Mesenchymal stem cell (in vitro differentiated cells and primary cell): ENCODE measurements around the gene UGT3A2.
"Not testable (repeated sequence)": the region's sequence is repeated elsewhere in the genome, so short reads cannot be mapped to it uniquely, and the experiment has no call there.

Source experiments
- DNase-seq: peaks from one replicate; pipeline ENCODE4 v3.0.0-alpha.2; 2013
- H2AFZ ChIP-seq: one replicate; pipeline ENCODE4 v1.6.1; 2013; ENCODE audit warnings: low read depth, mild to moderate bottlenecking, control low read depth, inconsistent platforms, low read length, moderate library complexity
- H2AK5ac ChIP-seq: 2 replicates; pipeline ENCODE4 v1.6.1; 2013; ENCODE audit warnings: low read length, moderate library complexity, mild to moderate bottlenecking, inconsistent platforms; ENCODE audit not compliant: severe bottlenecking
- H2BK120ac ChIP-seq: one replicate; pipeline ENCODE4 v1.6.1; 2013; ENCODE audit warnings: low read depth, mild to moderate bottlenecking, inconsistent platforms, low read length, moderate library complexity
- H2BK12ac ChIP-seq, 2 experiments: one replicate each; pipeline ENCODE4 v1.6.1; 2013; ENCODE audit warnings: inconsistent platforms in 2 of 2, low read length in 2 of 2, mild to moderate bottlenecking in 2 of 2, moderate library complexity in 2 of 2, control low read depth in 1 of 2
- H2BK15ac ChIP-seq: one replicate; pipeline ENCODE4 v1.6.1; 2013; ENCODE audit warnings: mild to moderate bottlenecking, low read depth, inconsistent platforms; ENCODE audit not compliant: poor library complexity, severe bottlenecking
- H2BK5ac ChIP-seq: 2 replicates; pipeline ENCODE4 v1.6.1; 2013; ENCODE audit warnings: low read depth, mild to moderate bottlenecking, low read length, control low read depth, inconsistent platforms; ENCODE audit not compliant: poor library complexity, severe bottlenecking
- H3K14ac ChIP-seq, 2 experiments: one replicate each; pipeline ENCODE4 v1.6.1; 2013; ENCODE audit warnings: inconsistent platforms in 2 of 2, low read length in 2 of 2, control low read depth in 1 of 2, mild to moderate bottlenecking in 1 of 2, moderate library complexity in 1 of 2
- H3K18ac ChIP-seq, 2 experiments: one replicate each; pipeline ENCODE4 v1.6.1; 2013; ENCODE audit warnings: inconsistent platforms in 2 of 2, low read length in 2 of 2, control low read depth in 1 of 2, low read depth in 1 of 2, mild to moderate bottlenecking in 1 of 2
- H3K23ac ChIP-seq, 2 experiments: one replicate each; pipeline ENCODE4 v1.6.1; 2013; ENCODE audit warnings: inconsistent platforms in 2 of 2, low read length in 2 of 2, mild to moderate bottlenecking in 2 of 2, moderate library complexity in 2 of 2, control low read depth in 1 of 2
- H3K27ac ChIP-seq: 2 replicates; pipeline ENCODE4 v1.5.1; 2013; ENCODE audit warnings: mild to moderate bottlenecking, moderate library complexity, low read length, control low read depth, inconsistent platforms; ENCODE audit not compliant: poor library complexity, severe bottlenecking
- H3K27me3 ChIP-seq, 2 experiments: 2 replicates each; pipeline versions ENCODE4 v1.6.1 to v1.7.0; 2013; ENCODE audit warnings: low read length in 2 of 2, mild to moderate bottlenecking in 2 of 2, moderate library complexity in 2 of 2, control low read depth in 1 of 2, inconsistent platforms in 1 of 2; ENCODE audit not compliant: control insufficient read depth in 1 of 2, insufficient read depth in 1 of 2
- H3K36me3 ChIP-seq, 2 experiments: 2 replicates each; pipeline versions ENCODE4 v1.6.1 to v1.7.0; 2013; ENCODE audit warnings: low read length in 2 of 2, control low read depth in 1 of 2, inconsistent platforms in 1 of 2, low read depth in 1 of 2, mild to moderate bottlenecking in 1 of 2; ENCODE audit not compliant: insufficient read depth in 2 of 2, control insufficient read depth in 1 of 2
- H3K4ac ChIP-seq, 2 experiments: one replicate each; pipeline ENCODE4 v1.6.1; 2013; ENCODE audit warnings: inconsistent platforms in 2 of 2, low read length in 2 of 2, mild to moderate bottlenecking in 2 of 2, moderate library complexity in 2 of 2, control low read depth in 1 of 2, low read depth in 1 of 2
- H3K4me1 ChIP-seq: 2 replicates; pipeline ENCODE4 v1.6.1; 2013; ENCODE audit warnings: low read depth, low read length, control low read depth; ENCODE audit not compliant: control insufficient read depth, insufficient read depth
- H3K4me2 ChIP-seq: 2 replicates; pipeline ENCODE4 v1.6.1; 2013; ENCODE audit warnings: low read length, mild to moderate bottlenecking, inconsistent platforms; ENCODE audit not compliant: poor library complexity, severe bottlenecking
- H3K4me3 ChIP-seq, 2 experiments: 2 replicates each; pipeline versions ENCODE4 v1.5.1 to v1.7.0; 2013; ENCODE audit warnings: low read length in 2 of 2, mild to moderate bottlenecking in 2 of 2, control low read depth in 1 of 2, low read depth in 1 of 2; ENCODE audit not compliant: insufficient read depth in 1 of 2
- H3K79me1 ChIP-seq: replicated peaks from 2 replicates; pipeline ENCODE4 v1.6.1; 2013; ENCODE audit warnings: mild to moderate bottlenecking, control low read depth, low read length, inconsistent platforms; ENCODE audit not compliant: poor library complexity, severe bottlenecking
- H3K9ac ChIP-seq: 2 replicates; pipeline ENCODE4 v1.7.0; 2013; ENCODE audit warnings: mild to moderate bottlenecking, low read length, moderate library complexity
- H3K9me3 ChIP-seq: 2 replicates; pipeline ENCODE4 v1.7.0; 2013; ENCODE audit warnings: mild to moderate bottlenecking, low read length; ENCODE audit not compliant: control insufficient read depth
- H4K8ac ChIP-seq: one replicate; pipeline ENCODE4 v1.6.1; 2013; ENCODE audit warnings: inconsistent platforms, mild to moderate bottlenecking, low read length, moderate library complexity
- H4K91ac ChIP-seq: one replicate; pipeline ENCODE4 v1.6.1; 2013; ENCODE audit warnings: mild to moderate bottlenecking, low read length, inconsistent platforms
- WGBS: methylation state at CpG from one replicate; pipeline ENCODE4 v1.1.7; 2013; ENCODE audit warnings: mixed read lengths; 5-methylcytosine and 5-hydroxymethylcytosine counted together

UGT3A2 gene

DNA sequence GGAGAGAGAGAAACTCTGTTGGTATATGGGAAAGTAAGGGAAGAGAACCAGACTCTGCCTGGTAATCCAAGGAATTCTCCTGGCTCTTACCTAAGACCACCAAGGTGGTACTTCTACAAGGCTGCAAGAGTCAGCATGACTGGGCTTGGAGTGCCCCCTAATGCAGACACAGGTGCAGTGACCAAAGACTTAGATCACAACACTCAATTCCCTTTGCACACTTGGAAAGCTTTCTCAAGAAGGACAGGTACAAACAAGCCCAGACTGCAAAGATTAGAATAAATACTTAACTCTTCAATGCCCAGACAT is 25.2 kb downstream of the UGT3A2 start:
- DNase-seq = no peak
- no peak overlapping the region for H3K4me3 ChIP-seq
- no peak overlapping the region for H3K27ac ChIP-seq
- no peak overlapping the region for H3K14ac ChIP-seq
- H4K8ac ChIP-seq = no peak overlapping the region
- no peak overlapping the region for H3K9ac ChIP-seq
- H3K4me1 ChIP-seq = no peaks in the 10 kb centered on the region
- no peak overlapping the region for H2BK15ac ChIP-seq
- H3K9me3 ChIP-seq = no peaks in the 10 kb centered on the region
- H3K36me3 ChIP-seq = no peaks in the 10 kb centered on the region
- no peak overlapping the region for H4K91ac ChIP-seq
- no peak overlapping the region for H3K18ac ChIP-seq
- no peak overlapping the region for H2BK5ac ChIP-seq
- no peak overlapping the region for H2AK5ac ChIP-seq
- H2AFZ ChIP-seq = no peak overlapping the region
- no peak overlapping the region for H2BK120ac ChIP-seq
- H3K79me1 ChIP-seq = no peaks in the 10 kb centered on the region
- no peak overlapping the region for H2BK12ac ChIP-seq
- H3K4ac ChIP-seq = no peak overlapping the region
- H3K27me3 ChIP-seq = peaks cover 0 to 22% of the 10 kb centered on the region in 2 experiments
- H3K23ac ChIP-seq = no peak overlapping the region
- H3K4me2 ChIP-seq = no peak overlapping the region

DNA sequence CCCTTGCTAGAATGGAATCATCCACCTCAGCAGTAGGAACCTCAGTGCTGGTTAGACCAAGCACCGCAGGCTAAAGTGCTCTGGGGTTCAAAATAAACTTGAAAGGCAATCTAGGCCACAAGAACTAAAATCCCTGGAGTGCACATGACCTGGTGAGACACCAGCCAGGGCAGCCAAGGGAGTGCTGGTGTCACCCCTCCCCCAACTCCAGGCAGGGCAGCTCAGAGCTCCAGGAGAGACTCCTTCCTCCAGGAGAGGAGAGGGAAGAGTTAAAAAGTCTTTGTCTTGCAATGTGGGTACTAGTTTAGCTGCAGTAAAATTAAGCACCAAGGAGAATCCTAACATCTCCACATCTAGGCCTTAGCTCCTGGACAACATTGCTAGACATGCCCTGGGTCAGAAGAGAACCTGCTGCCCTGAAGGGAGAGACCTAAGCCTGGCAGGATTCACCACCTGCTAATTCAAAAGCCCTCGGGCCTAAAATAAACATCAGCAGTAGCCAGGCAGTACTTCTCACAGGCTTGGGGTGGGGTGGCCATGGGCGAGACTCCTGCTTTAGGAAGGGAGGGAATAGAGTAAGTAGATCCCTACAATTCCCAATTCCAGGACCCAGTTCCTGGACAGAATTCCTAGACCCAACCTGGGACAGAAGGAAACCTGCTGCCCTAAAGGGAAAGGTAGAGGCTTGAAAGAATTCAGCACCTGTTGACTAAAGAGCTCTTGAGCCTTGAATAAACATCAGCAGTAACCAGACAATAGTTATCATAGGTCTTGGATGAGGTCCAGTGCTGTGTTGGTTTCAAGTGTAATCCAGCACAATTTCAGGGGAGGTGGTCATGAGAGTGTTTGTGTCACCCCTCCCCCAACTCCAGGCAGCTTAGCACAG is 25.8 kb downstream of the UGT3A2 start:
- Histone ChIP-seq H4K91ac (no peak overlapping the region), H3K27me3 (peaks cover 0 to 22% of the 10 kb centered on the region in 2 experiments), H3K9me3 (no peaks in the 10 kb centered on the region), H3K9ac (no peak overlapping the region), H2BK12ac (no peak overlapping the region), H3K4ac (no peak overlapping the region), H3K27ac (no peak overlapping the region), H3K23ac (no peak overlapping the region), H3K18ac (no peak overlapping the region), H2BK120ac (no peak overlapping the region), H2AK5ac (no peak overlapping the region), H4K8ac (no peak overlapping the region), H3K79me1 (no peaks in the 10 kb centered on the region), H2BK15ac (no peak overlapping the region), H3K14ac (no peak overlapping the region), H2BK5ac (no peak overlapping the region), H3K36me3 (no peaks in the 10 kb centered on the region), H2AFZ (no peak overlapping the region), H3K4me1 (no peaks in the 10 kb centered on the region), H3K4me2 (no peak overlapping the region), H3K4me3 (no peak overlapping the region)
- WGBS = 74% methylated on average over 1 of the region's 3 CpGs
- DNase-seq = no peak

DNA sequence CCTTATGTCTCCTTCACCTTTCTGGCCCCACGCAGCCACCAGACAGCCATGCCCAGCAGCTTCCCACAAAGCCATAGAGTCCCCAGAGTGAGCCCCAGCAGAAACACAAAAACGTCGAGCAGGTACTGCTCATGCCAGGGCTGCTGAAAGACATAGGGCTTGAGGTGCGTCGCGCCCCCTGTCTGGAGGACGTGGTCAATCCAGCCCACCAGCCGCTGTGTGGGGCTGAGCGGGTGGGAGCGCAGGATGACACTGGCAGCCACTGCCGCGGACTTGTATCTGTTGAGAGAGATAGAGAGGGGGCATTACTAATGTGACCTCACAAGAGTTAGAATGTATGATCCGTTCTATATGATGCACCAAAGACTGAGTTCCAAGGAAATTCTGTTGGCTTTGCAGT is 31.0 kb downstream of the UGT3A2 start:
- Histone ChIP-seq H3K18ac (no peak overlapping the region), H3K4me3 (no peak overlapping the region), H3K9me3 (no peaks in the 10 kb centered on the region), H3K4me2 (no peak overlapping the region), H2AK5ac (no peak overlapping the region), H4K91ac (no peak overlapping the region), H3K9ac (no peak overlapping the region), H3K23ac (no peak overlapping the region), H3K27ac (no peak overlapping the region), H3K27me3 (peaks cover 0 to 22% of the 10 kb centered on the region in 2 experiments), H2BK15ac (no peak overlapping the region), H2BK120ac (no peak overlapping the region), H3K14ac (no peak overlapping the region), H2BK5ac (no peak overlapping the region), H4K8ac (no peak overlapping the region), H2AFZ (no peak overlapping the region), H3K79me1 (no peaks in the 10 kb centered on the region), H2BK12ac (no peak overlapping the region), H3K36me3 (no peaks in the 10 kb centered on the region), H3K4ac (no peak overlapping the region), H3K4me1 (no peaks in the 10 kb centered on the region)
- DNase-seq = no peak
- WGBS = 90% methylated on average over 13 of the region's 13 CpGs

DNA sequence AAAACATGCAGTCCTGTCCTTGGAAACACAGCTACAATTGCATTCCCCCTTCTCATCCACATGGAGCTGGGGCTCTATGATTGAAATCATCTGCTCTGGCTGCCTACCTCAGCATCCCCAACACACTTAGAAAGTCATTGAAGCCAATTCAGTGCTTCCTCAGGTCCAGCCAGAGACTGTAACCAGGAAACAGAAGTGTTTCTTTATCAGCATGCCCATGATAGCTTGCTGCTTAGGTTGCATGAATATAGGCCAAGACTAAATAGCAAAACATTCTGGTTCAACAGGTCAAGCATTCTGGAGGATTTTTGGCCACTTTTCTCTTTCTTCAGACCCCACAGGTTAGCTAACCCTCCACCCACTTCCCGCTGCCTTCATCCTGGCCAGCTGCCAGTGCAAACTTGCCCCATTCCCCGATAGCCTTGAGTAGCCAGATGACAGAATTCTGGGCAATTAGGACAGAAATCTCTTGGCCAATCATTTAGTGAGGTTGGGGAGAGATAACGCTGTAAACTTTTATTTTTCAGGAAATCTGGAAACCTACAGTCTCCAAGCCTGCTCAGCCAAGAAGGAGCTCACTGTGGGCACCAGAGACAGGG is 32.0 kb downstream of the UGT3A2 start:
- WGBS = 80% methylated on average over 3 of the region's 3 CpGs
- H3K4me2 ChIP-seq = not testable (repeated sequence)

More for the DNA sequence above, 32.0 kb downstream of the UGT3A2 start:
- H3K9me3 ChIP-seq, H3K18ac ChIP-seq, H3K79me1 ChIP-seq, H3K23ac ChIP-seq, H2BK15ac ChIP-seq, H3K14ac ChIP-seq, H4K8ac ChIP-seq, H3K9ac ChIP-seq, H2BK5ac ChIP-seq, H3K4me3 ChIP-seq, H2BK120ac ChIP-seq, H3K27ac ChIP-seq, DNase-seq, H2BK12ac ChIP-seq, H2AFZ ChIP-seq, H2AK5ac ChIP-seq, H3K36me3 ChIP-seq, H4K91ac ChIP-seq, H3K4me1 ChIP-seq, H3K4ac ChIP-seq: not testable (repeated sequence)
- H3K27me3 ChIP-seq = peaks cover 0 to 22% of the 10 kb centered on the region in 2 experiments
